ENCODE measurements around the gene AGPAT4.
"Not testable (repeated sequence)": the region's sequence is repeated elsewhere in the genome, so short reads cannot be mapped to it uniquely, and the experiment has no call there.

The AGPAT4 gene

DNA sequence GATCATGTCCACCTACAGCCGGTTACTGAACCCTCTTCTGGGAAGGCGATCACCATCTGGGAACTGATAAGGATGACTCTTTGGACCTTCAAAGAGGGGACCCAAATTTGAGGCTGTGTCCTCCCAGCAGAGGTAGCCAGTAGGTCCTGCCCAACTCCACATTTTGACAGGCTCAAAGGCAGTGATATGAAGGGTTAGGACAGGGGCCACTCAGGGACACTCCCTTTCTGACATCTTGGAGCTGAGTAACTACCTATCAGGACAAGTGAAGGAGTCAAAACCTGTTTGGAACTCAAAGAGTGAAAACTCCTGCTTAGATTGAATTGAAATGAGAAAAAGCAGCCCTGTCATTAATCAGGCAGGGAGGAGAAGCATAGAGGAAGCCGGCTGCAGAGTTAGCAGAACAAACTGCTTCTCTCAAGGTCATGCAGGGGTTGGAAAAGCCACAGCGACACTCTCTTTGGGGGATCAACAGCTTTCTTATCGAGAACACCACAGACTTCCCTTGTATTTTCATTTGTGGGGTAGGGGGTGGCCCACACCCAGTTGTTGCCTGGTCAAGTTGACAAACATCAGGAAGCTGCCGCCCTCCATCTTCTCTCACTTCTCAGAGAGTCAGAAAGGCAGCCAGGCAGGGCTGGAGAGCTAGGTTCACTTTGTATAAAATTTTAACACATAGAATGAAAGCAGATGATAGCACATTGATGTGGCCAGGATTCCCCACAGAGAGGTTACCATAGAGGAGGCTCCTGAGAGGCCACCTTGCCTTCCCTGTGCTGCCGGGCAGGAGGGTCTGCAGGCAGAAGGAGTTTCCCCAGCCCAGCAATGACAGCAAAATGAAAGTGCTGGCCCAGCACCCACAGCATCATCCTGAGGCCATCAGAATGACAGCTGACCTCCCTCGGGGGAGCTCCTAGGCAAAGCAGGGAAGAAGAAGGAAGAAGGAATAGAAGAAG lies 47.6 kb downstream of the AGPAT4 start:
- peak; percentile 11 for DNase-seq

DNA sequence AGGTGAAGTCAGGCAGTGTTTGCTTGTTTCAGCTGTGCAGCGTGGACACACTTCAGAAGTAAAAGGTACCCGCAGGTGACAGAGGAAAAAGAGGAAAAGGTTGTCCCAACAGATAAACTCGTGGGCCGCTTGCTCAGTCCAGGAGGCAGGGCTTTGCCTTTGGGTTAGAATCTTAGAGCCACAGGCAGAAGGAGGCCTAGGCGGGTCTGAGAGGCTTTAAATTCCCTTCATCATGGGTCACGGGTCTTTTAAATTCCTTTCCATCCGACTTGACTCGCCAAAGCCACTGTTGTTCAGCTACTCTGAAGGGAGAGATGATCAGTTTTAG lies 48.2 kb downstream of the AGPAT4 start:
- no peak for DNase-seq

DNA sequence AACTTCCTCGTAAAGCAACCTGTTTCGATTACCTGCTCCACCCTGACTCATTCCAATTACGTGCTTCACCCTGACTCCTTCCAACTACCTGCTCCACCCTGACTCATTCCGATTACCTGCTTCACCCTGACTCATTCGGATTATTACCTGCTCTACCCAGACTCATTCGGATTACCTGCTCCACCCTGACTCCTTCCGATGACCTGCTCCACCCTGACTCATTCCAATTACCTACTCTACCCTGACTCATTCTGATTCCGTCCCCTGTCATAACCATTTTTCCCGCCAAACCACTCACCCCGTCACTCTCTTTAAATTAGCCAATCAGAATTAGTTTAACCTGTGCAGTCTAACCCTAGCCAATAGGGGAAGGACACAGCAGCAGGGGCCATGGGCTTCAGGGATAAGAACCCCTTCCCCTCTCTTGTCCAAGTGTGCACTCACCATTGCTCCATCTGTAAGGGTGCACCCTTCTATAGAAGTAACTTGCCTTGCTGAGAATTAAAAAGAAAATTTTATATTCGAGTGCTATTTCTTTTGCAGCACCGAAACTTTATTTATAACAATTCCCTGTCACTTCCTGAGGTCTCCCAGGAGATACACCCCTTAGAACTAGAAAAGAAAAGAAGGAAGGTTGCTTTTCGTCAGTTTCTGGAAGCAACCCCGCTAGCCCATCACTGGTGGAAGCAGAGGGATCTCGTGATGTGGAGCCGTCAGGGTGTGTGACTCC lies 48.7 kb downstream of the AGPAT4 start:
- not testable (repeated sequence) for DNase-seq

DNA sequence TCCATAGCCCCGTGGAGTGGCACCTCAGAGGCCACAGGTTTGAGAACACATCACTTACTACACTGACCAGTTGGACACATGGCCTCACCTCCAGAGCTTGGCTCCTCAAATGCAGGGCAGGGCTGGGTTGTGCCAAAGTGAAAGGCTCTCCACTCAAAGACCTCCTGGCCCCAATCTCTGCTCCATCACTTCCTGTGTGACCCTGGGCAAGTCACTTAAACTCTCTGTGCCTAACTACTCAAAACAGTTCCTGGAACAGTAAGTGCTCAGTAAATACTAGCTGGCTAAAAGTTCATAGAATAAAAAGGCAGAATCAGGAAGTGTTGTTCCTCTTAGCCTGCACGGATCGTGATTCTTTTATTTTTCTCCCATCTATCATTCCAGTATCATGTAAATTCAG lies 50.2 kb downstream of the AGPAT4 start:
- no peak for DNase-seq

DNA sequence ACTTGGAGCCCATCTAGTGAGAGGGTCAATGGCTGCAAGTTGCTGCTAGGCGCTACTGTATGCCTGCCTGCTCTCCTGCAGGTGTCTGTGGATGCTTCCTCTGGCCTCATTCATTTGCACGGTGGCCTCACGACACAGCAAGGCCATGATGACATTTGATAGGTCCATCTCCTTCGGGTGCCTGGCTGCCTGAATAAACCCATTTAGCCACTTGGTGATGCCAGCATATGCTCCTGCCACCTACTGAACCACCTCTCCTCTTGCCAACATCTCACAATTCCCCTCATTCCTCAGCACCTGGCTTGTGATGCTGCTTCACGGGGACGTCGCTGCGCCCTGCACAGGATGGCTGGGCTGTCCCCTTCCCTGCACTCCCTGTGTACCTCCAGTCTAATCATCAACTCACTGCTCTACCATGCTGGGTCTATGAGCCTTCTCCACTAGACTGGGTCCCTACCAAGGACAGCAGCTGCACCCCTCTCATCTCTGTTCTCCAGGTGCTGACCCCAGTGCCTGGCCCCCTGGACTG lies 51.1 kb downstream of the AGPAT4 start:
- DNase-seq = no peak

DNA sequence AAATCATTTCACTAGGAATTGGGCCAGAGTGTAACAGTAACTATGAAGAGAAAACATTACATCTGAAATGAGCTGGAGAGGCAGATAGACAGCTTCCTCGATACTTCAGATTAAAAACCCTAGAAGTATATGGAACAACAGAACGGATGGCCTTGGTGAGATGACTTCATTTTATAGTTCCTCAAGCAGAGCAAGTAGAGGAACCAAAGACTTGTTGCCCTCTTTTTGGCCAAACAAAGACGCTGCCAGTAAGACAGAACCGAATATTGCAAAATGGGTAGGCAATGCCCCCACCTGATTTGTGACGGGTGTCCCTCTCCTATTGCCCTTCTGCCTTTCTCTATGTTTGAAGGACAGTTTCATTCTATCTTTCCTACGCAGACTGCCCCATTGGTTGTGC lies 53.5 kb downstream of the AGPAT4 start:
- DNase-seq = no peak

DNA sequence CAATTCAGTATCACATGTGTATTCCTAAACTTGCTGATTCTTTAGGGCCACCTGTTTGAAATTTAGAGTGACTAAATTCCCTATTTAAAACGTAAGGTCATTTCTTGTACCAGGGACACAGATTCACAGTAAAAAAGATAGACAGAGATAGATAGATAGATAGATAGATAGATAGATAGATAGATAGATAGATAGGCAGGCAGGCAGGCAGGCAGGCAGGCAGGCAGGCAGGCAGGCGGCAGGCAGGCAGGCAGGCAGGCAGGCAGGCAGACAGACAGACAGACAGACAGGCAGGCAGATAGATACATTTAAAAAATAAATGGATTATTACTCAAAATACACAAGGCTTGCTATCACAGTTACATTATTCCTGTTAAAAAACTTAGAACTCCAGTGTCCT lies 54.2 kb downstream of the AGPAT4 start:
- no peak for DNase-seq

DNA sequence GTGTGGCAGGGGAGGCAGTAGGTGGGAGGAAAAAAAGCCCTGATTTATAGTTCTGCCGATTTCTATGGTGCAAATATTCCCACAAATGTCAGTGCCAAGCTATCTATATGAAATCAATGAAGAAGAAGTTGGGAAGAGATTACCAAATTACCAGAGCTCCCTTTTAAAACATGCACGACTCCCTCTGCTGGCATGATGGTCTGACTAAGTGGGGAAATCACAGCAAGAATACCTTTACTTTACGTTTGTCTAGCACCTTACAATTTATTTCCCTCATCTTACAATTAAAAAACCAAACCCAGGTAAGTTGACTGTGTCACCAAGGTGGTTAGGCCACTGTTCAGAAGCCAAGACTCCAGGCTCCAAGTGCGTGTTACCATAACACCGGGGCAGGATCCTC lies 55.6 kb downstream of the AGPAT4 start:
- DNase-seq = no peak

DNA sequence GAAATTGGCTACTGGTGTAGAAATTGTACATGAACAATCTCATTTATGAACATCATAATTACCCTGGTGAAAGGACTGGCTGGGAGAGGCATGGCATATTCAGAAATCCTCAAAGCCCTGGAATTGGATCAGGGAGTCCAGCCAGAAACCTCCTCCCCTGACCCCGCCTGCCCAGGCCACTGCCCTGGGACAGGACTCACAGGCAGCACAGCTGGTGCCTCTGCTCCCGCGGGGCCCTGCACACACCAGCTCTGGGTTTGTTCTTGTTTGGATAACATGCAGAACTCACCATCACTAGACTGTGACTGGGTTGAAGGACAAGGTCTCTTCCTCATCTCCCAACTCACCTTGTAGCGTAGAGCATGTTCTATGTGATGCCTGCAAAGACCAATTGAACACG lies 56.2 kb downstream of the AGPAT4 start:
- DNase-seq = no peak

DNA sequence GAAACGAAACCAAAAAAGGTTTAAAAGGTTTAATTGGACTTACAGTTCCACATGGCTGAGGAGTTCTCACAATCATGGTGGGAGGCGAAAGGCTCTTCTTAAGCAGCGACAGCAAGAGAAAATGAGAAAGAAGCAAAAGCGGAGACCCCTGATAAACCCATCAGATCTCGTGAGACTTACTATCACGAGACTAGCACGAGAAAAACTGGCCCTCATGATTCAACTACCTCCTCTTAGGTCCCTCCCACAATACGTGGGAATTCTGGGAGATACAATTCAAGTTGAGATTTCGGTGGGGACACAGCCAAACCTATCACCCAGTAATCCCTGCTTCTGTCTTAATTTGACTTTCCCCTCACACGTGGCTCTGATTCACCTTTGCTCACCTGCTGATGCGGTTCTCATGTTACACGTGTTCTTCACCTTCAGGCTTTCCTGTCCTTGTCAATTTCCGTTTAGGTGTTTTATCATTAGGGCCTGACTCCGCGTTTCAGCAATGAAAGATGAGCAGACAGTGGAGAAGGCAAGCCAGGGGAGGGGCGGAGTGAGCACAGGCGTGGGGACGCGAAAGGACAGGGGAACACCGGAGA lies 57.1 kb downstream of the AGPAT4 start:
- DNase-seq = no peak

DNA sequence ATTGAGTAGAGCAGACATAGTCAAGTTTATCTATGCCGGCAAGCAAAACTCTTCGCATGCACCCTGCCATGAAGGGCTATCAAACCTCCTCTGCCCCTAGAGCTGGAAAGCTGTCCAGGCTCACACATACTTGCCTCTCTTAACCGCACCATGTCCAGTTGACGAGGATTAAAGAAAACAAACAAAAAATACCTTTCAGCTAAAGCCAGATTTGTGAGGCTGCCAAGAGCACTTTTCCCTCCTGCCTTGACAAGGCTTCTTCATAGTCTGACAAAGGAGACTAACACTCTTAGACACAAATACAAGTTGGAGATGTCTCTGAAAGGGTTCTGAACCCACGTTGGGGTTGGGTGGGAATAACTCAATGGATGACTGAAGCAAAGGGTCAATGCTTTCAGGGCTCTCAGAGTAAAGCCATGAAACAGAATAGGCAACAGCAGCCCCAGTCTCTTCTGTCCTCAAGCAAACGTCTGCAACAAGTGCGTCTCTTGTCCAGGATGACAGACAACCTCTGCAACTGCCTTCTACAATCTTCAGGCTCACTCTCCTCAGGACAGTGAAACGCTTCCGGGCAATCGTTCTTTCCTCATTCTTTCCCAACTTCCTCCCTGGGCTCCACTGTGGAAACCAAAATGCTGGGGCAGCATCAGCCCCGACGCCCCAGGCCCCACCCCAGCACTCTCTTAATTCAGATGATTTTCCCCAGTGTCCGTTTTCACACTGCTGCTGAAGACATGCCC lies 57.8 kb downstream of the AGPAT4 start:
- no peak for DNase-seq

DNA sequence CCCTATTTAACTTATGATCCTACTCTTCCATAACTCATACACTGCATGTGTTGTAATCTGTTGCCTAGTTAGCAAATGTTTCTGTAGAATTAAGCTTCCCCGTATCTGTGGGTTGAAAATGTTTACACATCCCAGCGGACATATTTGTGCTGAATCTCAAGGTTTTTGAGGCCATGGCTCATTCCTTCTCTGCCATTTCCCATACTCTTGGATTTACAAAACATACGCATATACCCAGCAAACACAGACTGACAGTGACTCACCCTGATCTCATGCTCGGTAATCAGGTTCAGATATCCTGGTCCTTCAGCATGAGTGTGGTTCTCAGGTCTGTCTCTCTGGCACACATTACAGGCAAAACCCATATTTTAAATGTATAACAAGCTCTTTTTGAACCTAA lies 58.7 kb downstream of the AGPAT4 start:
- no peak for DNase-seq

DNA sequence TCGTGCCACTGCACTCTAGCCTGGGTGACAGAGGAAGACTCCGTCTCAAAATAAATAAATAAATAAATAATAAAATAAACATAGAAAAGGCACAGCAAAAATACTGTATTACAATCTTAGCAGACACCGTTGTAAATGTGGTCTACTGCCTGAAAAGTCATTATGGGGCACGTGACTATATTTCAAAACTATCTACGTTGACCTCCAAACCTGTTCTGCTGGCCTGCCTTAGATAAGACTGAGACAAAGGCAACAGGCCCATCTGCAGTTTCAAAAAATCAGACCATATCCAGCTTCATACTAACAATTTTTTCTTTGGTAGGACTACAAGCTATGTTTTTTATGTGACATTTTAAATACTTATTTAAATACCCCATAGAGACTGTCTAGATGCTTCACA lies 59.1 kb downstream of the AGPAT4 start:
- DNase-seq = no peak

DNA sequence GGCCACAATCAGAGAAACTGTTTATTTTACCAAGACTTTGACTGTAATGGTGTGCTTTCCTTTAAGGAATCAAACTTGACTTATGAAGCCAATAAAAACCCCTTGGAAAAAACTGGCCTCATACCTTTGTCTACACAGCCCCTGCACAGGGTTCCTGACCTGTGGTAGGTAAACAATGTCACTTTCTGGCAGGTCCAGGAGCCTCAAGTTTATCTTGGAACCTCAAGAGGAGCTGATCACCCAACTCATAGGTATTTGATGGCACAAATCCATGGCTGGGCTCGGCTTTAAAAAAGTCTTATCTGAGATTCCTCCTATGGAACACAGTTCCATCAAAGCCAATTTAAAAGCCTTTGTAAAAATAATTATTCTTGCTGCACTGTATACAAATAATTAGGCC lies 61.0 kb downstream of the AGPAT4 start:
- no peak for DNase-seq

DNA sequence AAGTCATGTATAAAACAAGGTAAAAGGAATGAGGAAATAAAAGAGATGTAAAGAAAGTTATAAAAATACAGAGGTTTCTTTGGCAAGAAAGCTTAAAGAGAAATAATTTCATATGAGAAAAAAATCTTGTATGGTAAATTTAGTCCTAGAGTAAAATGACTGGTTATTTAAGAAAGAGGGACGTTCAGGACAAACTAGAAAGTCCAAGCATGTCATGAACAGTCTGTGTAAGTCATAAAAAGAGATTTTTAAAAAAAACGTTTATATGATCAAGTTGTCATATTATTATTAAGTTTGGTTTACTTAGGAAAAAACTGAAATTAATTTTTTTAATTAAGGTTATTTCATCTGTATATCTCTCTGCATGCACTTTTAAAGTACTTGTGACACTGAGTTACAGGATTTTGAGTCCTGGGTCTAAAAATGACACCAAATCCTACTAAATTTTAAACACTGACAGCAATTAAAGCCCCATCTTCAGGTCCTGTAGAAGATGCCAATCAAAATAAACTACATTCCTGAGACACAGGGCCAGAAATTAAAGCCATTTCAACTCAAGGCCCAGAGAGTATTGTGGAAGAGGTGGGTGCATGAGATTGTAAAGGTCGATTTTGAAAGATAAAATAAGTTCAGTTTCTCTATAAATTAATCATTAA lies 62.4 kb downstream of the AGPAT4 start:
- DNase-seq = no peak

DNA sequence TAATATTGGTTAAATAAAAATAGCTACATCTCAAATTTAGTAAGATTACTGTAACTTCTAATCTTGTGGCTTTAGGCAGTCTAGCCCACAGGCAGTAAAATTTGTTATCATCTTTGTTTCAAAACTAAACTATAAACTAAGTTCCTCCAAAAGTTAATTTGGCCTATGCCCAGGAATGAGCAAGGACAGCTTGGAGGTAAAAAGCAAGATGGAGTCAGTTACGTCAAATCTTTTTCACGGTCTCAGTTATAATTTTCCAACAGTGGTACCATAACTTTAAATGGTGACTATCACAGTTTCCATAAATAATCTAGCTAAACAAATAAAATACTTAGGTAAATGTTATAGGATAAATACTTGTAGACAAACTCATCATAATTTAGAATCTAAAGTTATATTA lies 63.0 kb downstream of the AGPAT4 start:
- DNase-seq = no peak

DNA sequence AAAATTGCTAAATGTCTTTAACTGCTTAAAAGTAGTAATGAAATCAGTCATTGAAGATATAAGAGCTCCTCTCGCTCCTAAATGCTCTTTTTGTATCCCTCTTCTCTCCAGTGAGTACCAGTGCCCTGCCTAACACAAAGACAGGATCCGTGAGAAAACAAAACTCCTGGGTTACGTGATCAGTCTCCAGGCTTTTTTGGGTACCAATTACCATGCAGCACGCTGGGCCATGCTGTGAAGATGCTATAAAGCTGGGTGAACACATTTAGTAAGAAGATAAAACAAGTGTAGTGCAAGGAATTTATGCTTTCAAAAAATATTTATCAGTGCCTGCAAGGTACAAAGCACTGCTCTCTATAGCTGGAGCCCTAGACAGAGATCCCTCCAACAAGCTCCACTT lies 66.7 kb downstream of the AGPAT4 start:
- no peak for DNase-seq

DNA sequence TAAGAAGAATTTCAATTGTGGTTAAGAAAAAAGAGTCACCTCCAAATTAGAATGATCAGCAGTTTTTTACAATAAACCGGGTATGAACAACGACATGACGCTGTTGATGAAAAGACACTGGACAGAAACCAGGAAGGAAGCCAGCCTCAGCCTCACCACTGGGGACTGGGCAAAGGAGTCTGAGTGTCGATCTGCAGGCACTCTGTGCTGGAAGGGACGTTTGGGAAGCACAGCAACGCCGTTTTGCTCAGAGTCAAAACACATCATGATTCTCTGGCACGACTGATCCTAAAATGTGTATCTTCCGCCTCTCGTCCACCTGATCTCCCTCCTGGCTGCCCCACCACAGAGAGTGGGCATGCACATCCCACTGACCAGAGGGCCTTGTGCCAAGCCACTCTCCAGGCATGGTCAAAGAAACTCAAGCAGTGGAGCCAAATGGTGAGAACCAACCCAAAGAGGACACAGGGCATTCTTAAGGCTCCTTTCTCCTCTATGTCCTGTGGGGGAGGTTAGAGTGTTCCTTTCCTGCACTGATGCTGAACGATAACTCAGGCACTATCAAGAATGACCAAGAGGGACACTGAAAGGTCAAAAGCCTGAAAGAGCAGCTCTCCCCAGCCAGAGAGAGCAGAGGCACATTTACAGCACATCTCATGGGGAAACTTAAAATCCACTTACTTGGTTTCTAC lies 68.8 kb downstream of the AGPAT4 start:
- no peak for DNase-seq

DNA sequence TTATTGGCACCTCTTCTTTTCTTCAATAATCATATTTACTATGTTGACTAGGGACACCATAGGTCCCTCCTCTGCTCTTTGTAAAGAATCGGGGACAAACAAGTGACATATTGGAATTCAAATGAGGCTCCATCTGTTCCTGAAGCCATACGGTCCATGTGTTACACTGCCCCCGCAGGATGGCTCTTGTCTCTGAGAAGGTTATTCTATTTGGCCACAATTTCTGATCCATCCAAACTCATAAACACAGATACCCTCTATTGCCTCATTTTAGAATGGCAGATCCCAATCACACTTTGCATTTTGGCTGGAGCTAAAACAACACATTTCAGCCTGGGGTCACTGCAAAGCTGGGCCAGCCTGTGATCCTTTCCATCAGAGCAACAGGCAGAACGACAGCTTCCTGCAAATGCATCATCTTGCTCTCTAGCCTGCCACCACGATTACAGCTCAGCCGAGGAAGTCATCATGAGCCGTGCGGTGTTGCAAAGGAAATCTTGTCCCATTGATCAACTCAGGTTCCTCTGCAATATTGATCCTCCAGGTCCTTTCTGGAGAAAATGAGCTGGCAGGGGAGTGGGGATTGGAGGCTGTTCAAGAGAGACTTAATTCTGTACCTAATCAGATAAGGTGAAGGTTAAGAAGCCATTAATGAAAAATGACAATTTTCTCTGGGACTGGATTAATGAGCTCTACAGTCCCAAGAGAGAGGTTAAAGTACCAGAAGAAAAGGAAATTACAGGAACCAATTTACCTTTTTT lies 73.1 kb downstream of the AGPAT4 start:
- no peak for DNase-seq

DNA sequence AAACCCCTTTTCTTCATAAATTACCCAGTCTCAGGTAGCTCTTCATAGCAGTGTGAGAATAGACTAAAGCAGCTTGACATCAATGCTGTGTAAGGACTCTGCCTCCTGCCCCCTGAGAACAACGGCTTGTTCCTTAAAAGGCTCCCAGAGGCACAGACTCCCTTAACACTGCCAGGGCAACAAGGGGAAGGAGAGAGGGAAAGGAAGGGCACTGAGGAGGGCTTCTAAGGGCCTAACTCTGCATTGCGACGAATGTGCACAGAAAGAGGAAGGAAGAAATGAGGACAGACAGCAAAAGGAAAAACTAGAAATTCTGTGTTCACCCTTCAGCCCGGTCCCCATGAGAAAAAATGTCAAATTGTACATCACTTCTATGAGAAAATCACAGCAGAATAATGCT lies 74.0 kb downstream of the AGPAT4 start:
- DNase-seq = no peak
